NCI-H345 treated with DMSO at 0.1 percent for 48 hours (cell line): ENCODE measurements around the gene UPF2.
"Not testable (repeated sequence)": the region's sequence is repeated elsewhere in the genome, so short reads cannot be mapped to it uniquely, and the experiment has no call there.

Source experiments
- DNase-seq: peaks from one replicate; lab custom pipeline; 2025; ENCODE audit not compliant: unreplicated experiment; lab: John Stamatoyannopoulos, UW

The UPF2 gene

GRCh38 chr10:12042797-12043651 lies at the start of gene UPF2:
Gene UPF2, minus strand, starts transcription at chr10:12042809. Its CDS starts 7,386 bp downstream, at chr10:12035423.
- DNase-seq = peak; percentile 89

- DNase-seq = no peak
Observed at GRCh38 chr10:12091421-12091820, 48.8 kb upstream of the UPF2 start.

GRCh38 chr10:12088919-12089318 lies 46.3 kb upstream of the UPF2 start:
- no peak for DNase-seq

- DNase-seq = no peak
Observed at GRCh38 chr10:12081879-12082557, 39.4 kb upstream of the UPF2 start.

- no peak for DNase-seq
Observed at GRCh38 chr10:12081470-12081869, 38.9 kb upstream of the UPF2 start.

GRCh38 chr10:12077580-12078180 lies 35.1 kb upstream of the UPF2 start:
- no peak for DNase-seq

GRCh38 chr10:12073526-12073925 lies 30.9 kb upstream of the UPF2 start:
- DNase-seq = no peak

GRCh38 chr10:12071441-12071840 lies 28.8 kb upstream of the UPF2 start:
- DNase-seq = not testable (repeated sequence)

- DNase-seq = peak; percentile 90
Observed at GRCh38 chr10:12068449-12069269, 26.1 kb upstream of the UPF2 start, which contains the start of gene DHTKD1. Gene DHTKD1, plus strand, starts transcription at chr10:12068954. Its CDS starts 80 bp downstream, at chr10:12069034.

GRCh38 chr10:12067336-12067735 lies 24.7 kb upstream of the UPF2 start:
- no peak for DNase-seq

- no peak for DNase-seq
Observed at GRCh38 chr10:12063483-12063818, 20.8 kb upstream of the UPF2 start.

- DNase-seq = no peak
Observed at GRCh38 chr10:12062754-12063482, 20.3 kb upstream of the UPF2 start.

- no peak for DNase-seq
Observed at GRCh38 chr10:12061124-12061523, 18.5 kb upstream of the UPF2 start.

- DNase-seq = no peak
Observed at GRCh38 chr10:12056748-12057147, 14.1 kb upstream of the UPF2 start.

- DNase-seq = no peak
Observed at GRCh38 chr10:12055732-12056131, 13.1 kb upstream of the UPF2 start.

GRCh38 chr10:12051241-12051640 lies 8.6 kb upstream of the UPF2 start:
- no peak for DNase-seq

- no peak for DNase-seq
Observed at GRCh38 chr10:12050528-12050927, 7.9 kb upstream of the UPF2 start.

GRCh38 chr10:12048547-12048946 lies 5.9 kb upstream of the UPF2 start:
- DNase-seq = no peak

- no peak for DNase-seq
Observed at GRCh38 chr10:12045596-12045995, 3.0 kb upstream of the UPF2 start.

GRCh38 chr10:12042409-12042796 lies 206 bp downstream of the UPF2 start:
- no peak for DNase-seq
